ENCODE results near the gene NFASC.

The NFASC gene

GRCh38 chr1:204870160-204870912 lies at the start of gene NFASC:
Gene NFASC, plus strand, starts transcription at chr1:204870862. Its CDS starts 73,454 bp downstream, at chr1:204944316.
- no peak within 1 kb of the TSS for H3K4me3 ChIP-seq (ENCODE audit: low read length)
- TF ChIP-seq CTCF (IDR thresholded peaks at IDR 0.05; ENCODE audit: insufficient read depth, low read depth, low read length, missing control alignments): no peak
- DNase-seq (ENCODE audit: low read depth): no peak

GRCh38 chr1:204821476-204821875 lies 49.2 kb upstream of the NFASC start:
- no peak overlapping the region for H3K4me3 ChIP-seq (ENCODE audit: low read length)
- no peak for DNase-seq (ENCODE audit: low read depth)
- TF ChIP-seq CTCF (IDR thresholded peaks at IDR 0.05; ENCODE audit: insufficient read depth, low read depth, low read length, missing control alignments): no peak

GRCh38 chr1:204821924-204822323 lies 48.7 kb upstream of the NFASC start:
- no peak overlapping the region for H3K4me3 ChIP-seq (ENCODE audit: low read length)
- no peak for TF ChIP-seq CTCF (IDR thresholded peaks at IDR 0.05; ENCODE audit: insufficient read depth, low read depth, low read length, missing control alignments)
- no peak for DNase-seq (ENCODE audit: low read depth)

- H3K4me3 ChIP-seq (ENCODE audit: low read length): no peak overlapping the region
- DNase-seq (ENCODE audit: low read depth): peak; percentile 36
- peak; percentile 23 for TF ChIP-seq CTCF (IDR thresholded peaks at IDR 0.05; ENCODE audit: insufficient read depth, low read depth, low read length, missing control alignments)
These were observed 43.7 kb upstream of the NFASC start for GRCh38 chr1:204826970-204827369.

GRCh38 chr1:204828352-204828850 lies 42.3 kb upstream of the NFASC start:
- TF ChIP-seq CTCF (IDR thresholded peaks at IDR 0.05; ENCODE audit: insufficient read depth, low read depth, low read length, missing control alignments): no peak
- no peak overlapping the region for H3K4me3 ChIP-seq (ENCODE audit: low read length)
- peak; percentile 29 for DNase-seq (ENCODE audit: low read depth)

- TF ChIP-seq CTCF (IDR thresholded peaks at IDR 0.05; ENCODE audit: insufficient read depth, low read depth, low read length, missing control alignments): no peak
- no peak for DNase-seq (ENCODE audit: low read depth)
- H3K4me3 ChIP-seq (ENCODE audit: low read length): no peak overlapping the region
These were observed 41.4 kb upstream of the NFASC start for GRCh38 chr1:204829133-204829825.

Data from epithelial cell of esophagus (primary cell).